ENCODE measurements around the gene RBM10. TPM values are rescaled to one million over a fixed set of nuclear protein-coding genes. Genes with fewer than 3 reads are reported as not detected.
A peak's percentile ranks its signal among the peaks of the same experiment; 100 is the strongest.

RBM10 gene
- total RNA-seq, 2 donors from 2014 or later = 22.1 to 32.1 TPM

- peaks cover 16% of the 10 kb centered on the region for H3K36me3 ChIP-seq
- H3K4me3 ChIP-seq = no peak overlapping the region
- no peaks in the 10 kb centered on the region for H3K9me3 ChIP-seq
- H3K27ac ChIP-seq = no peak overlapping the region
- peaks cover 0 to 26% of the 10 kb centered on the region in 2 donors for H3K4me1 ChIP-seq
- DNase-seq (ENCODE audit: low spot score) = no peak
- H3K27me3 ChIP-seq = no peaks in the 10 kb centered on the region
- TF ChIP-seq, protein P1, sequence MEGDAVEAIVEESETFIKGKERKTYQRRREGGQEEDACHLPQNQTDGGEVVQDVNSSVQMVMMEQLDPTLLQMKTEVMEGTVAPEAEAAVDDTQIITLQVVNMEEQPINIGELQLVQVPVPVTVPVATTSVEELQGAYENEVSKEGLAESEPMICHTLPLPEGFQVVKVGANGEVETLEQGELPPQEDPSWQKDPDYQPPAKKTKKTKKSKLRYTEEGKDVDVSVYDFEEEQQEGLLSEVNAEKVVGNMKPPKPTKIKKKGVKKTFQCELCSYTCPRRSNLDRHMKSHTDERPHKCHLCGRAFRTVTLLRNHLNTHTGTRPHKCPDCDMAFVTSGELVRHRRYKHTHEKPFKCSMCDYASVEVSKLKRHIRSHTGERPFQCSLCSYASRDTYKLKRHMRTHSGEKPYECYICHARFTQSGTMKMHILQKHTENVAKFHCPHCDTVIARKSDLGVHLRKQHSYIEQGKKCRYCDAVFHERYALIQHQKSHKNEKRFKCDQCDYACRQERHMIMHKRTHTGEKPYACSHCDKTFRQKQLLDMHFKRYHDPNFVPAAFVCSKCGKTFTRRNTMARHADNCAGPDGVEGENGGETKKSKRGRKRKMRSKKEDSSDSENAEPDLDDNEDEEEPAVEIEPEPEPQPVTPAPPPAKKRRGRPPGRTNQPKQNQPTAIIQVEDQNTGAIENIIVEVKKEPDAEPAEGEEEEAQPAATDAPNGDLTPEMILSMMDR (IDR thresholded peaks at IDR 0.05) = no peak
Measured at GRCh38 chrX:47189906-47190305, 44.9 kb downstream of the RBM10 start.

DNA sequence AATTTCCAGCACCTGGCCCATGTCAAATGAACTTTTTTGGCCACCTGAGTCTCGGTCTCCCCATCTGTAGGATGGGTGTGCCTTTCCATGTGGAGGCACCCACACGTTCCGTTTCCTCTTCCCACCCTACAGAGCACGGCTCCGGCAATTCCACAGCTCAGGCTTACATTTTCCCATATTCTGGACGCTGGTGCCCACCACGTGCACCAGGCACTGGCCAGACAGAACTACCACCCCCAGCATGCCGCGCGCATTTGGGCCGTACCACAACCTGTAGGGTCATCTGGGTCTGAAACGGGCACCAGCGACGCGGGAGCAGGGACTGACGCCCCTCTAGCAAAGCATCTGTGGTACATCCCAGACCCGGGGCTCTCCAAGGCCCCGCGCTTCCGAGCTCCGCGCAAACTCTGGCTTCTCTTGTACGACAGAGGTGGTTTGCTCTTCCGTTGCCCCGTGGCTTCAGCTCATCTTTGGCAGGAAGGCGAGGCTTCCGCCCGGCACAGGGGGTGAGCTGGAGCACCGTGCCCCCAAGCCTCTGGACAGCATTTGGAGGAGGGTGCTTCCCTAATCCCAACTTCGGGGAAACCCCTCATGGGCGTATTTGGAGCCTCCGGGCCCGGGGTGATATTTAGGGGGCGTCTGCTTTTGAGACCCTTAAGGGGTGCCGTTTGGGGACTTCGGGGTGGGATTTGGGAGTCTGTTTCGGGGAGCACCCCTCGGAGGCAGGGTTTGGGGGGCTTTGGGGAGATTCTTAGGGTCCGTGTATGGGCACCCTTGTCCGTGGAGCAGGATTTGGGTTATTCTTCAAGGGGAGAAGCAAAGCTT lies 45.6 kb downstream of the RBM10 start:
- Histone ChIP-seq H3K27ac (peak overlapping the region; percentile 22 to 70), H3K9me3 (no peaks in the 10 kb centered on the region), H3K27me3 (no peaks in the 10 kb centered on the region), H3K4me3 (peak overlapping the region; percentile 41 to 59), H3K36me3 (peaks cover 8% of the 10 kb centered on the region), H3K4me1 (peaks cover 0 to 34% of the 10 kb centered on the region in 2 donors)
- DNase-seq (ENCODE audit: low spot score) = peak; percentile 89
- TF ChIP-seq, protein P1 (IDR thresholded peaks at IDR 0.05) = no peak

DNA sequence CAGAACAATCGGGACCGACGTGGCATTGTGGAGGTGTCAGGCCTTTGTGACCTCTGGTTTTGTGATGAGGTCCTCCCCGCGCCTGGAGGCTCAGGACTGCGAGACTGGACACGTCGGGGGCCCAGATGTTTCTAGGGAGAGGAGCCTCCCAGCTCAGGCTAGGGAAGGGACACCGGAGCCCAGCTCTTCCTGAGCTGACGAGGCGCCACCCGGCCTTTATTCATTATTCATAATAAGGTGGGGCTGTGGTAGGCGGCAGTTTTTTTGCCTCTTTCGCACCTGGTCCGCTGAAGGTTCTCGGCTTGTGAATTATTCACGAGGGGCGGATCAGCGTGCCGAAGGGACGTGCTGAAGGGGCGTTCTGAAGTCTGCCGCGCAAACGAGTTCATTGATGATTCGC lies 46.3 kb downstream of the RBM10 start:
- TF ChIP-seq, protein P1 (IDR thresholded peaks at IDR 0.05) = no peak
- Histone ChIP-seq H3K27me3 (no peaks in the 10 kb centered on the region), H3K4me1 (peaks cover 0 to 40% of the 10 kb centered on the region in 2 donors), H3K9me3 (no peaks in the 10 kb centered on the region), H3K4me3 (peak overlapping the region; percentile 41 to 59), H3K36me3 (peaks cover 1% of the 10 kb centered on the region), H3K27ac (peak overlapping the region in 1 of 2 donors; percentile 70)
- DNase-seq (ENCODE audit: low spot score) = no peak

GRCh38 chrX:47191806-47192401 lies 46.9 kb downstream of the RBM10 start:
- no peak for DNase-seq (ENCODE audit: low spot score)
- Histone ChIP-seq H3K4me1 (peaks cover 0 to 46% of the 10 kb centered on the region in 2 donors), H3K27me3 (no peaks in the 10 kb centered on the region), H3K36me3 (no peaks in the 10 kb centered on the region), H3K9me3 (no peaks in the 10 kb centered on the region), H3K4me3 (peak overlapping the region; percentile 41 to 59), H3K27ac (no peak overlapping the region)
- TF ChIP-seq, protein P1 (IDR thresholded peaks at IDR 0.05) = no peak

- Histone ChIP-seq H3K4me1 (peaks cover 0 to 60% of the 10 kb centered on the region in 2 donors), H3K27me3 (no peaks in the 10 kb centered on the region), H3K27ac (peak within 1 kb of the TSS; percentile 96 to 98), H3K36me3 (peaks cover 6% of the 10 kb centered on the region), H3K9me3 (no peaks in the 10 kb centered on the region), H3K4me3 (peak within 1 kb of the TSS; percentile 80 to 85)
- TF ChIP-seq, protein P1 (IDR thresholded peaks at IDR 0.05) = peak; percentile 85 to 92
- peak; percentile 99 for DNase-seq (ENCODE audit: low spot score)
Measured at GRCh38 chrX:47193475-47194193, 48.6 kb downstream of the RBM10 start, which contains the start of gene UBA1. Gene UBA1 (plus strand): TSS chrX:47193829. CDS start chrX:47198803, 4,974 bp downstream.
